H9 (cell line): ENCODE data around the gene EPB41L1. TPM values are rescaled to one million over a fixed set of nuclear protein-coding genes. Genes with fewer than 3 reads are reported as not detected.
A peak's percentile ranks its signal among the peaks of the same experiment; 100 is the strongest.

Experiments used
- DNase-seq: peaks from one replicate; pipeline ENCODE4 v3.0.0-alpha.2; 2017
- H2AFZ ChIP-seq: one replicate; pipeline ENCODE4 v1.6.1; 2013; ENCODE audit warnings: mild to moderate bottlenecking, low read length, control low read depth, moderate library complexity
- H2AK5ac ChIP-seq: 2 replicates; pipeline ENCODE4 v1.6.1; 2013; ENCODE audit warnings: low read length, control low read depth, mixed read lengths; ENCODE audit not compliant: insufficient read length
- H2BK120ac ChIP-seq: one replicate; pipeline ENCODE4 v1.6.1; 2013; ENCODE audit warnings: low read depth, mild to moderate bottlenecking, low read length, control low read depth, inconsistent platforms; ENCODE audit not compliant: poor library complexity, severe bottlenecking
- H2BK12ac ChIP-seq: 2 replicates; pipeline ENCODE4 v1.6.1; 2013; ENCODE audit warnings: low read length, control low read depth, mixed read lengths, low read depth; ENCODE audit not compliant: insufficient read length
- H2BK15ac ChIP-seq: 2 replicates; pipeline ENCODE4 v1.6.1; 2013; ENCODE audit warnings: low read depth, low read length, control low read depth
- H2BK20ac ChIP-seq: one replicate; pipeline ENCODE4 v1.6.1; 2013; ENCODE audit warnings: low read depth, mild to moderate bottlenecking, low read length, control low read depth, inconsistent platforms; ENCODE audit not compliant: poor library complexity, severe bottlenecking
- H2BK5ac ChIP-seq: 2 replicates; pipeline ENCODE4 v1.6.1; 2013; ENCODE audit warnings: low read length, control low read depth, mixed read lengths; ENCODE audit not compliant: insufficient read length
- H3K14ac ChIP-seq: 2 replicates; pipeline ENCODE4 v1.6.1; 2013; ENCODE audit warnings: low read length, control low read depth; ENCODE audit not compliant: insufficient read depth
- H3K18ac ChIP-seq: 2 replicates; pipeline ENCODE4 v1.6.1; 2013; ENCODE audit warnings: low read depth, mild to moderate bottlenecking, mixed read lengths, low read length, control low read depth; ENCODE audit not compliant: insufficient read length
- H3K23ac ChIP-seq: 2 replicates; pipeline ENCODE4 v1.6.1; 2013; ENCODE audit warnings: low read length, control low read depth, mixed read lengths, low read depth; ENCODE audit not compliant: insufficient read length
- H3K23me2 ChIP-seq: 2 replicates; pipeline ENCODE4 v1.6.1; 2013; ENCODE audit warnings: low read depth, mild to moderate bottlenecking, mixed read lengths, low read length, control low read depth; ENCODE audit not compliant: insufficient read length, poor library complexity, severe bottlenecking
- H3K27ac ChIP-seq: 2 replicates; pipeline ENCODE4 v1.5.1; 2013; ENCODE audit warnings: low read length, control low read depth, mixed read lengths, low read depth; ENCODE audit not compliant: insufficient read length
- H3K27me3 ChIP-seq: 2 replicates; pipeline ENCODE4 v1.6.1; 2013; ENCODE audit warnings: low read length, control low read depth, inconsistent platforms; ENCODE audit not compliant: insufficient read depth
- H3K4ac ChIP-seq: 2 replicates; pipeline ENCODE4 v1.6.1; 2013; ENCODE audit warnings: low read depth, mild to moderate bottlenecking, control low read depth, inconsistent platforms, low read length, moderate library complexity
- H3K4me1 ChIP-seq: 2 replicates; pipeline ENCODE4 v1.6.1; 2013; ENCODE audit warnings: low read length, control low read depth, inconsistent platforms; ENCODE audit not compliant: insufficient read depth
- H3K4me2 ChIP-seq: 2 replicates; pipeline ENCODE4 v1.6.1; 2013; ENCODE audit warnings: low read length, control low read depth, mixed read lengths; ENCODE audit not compliant: insufficient read length, insufficient read depth
- H3K56ac ChIP-seq: 2 replicates; pipeline ENCODE4 v1.6.1; 2013; ENCODE audit warnings: low read depth, mild to moderate bottlenecking, mixed read lengths, low read length, control low read depth; ENCODE audit not compliant: insufficient read length
- H3K79me1 ChIP-seq: 2 replicates; pipeline ENCODE4 v1.6.1; 2013; ENCODE audit warnings: low read depth, mild to moderate bottlenecking, moderate library complexity, low read length, control low read depth, inconsistent platforms; ENCODE audit not compliant: insufficient read depth, poor library complexity, severe bottlenecking
- H3K79me2 ChIP-seq: 2 replicates; pipeline ENCODE4 v1.6.1; 2013; ENCODE audit warnings: low read length, control low read depth, inconsistent platforms; ENCODE audit not compliant: insufficient read depth
- H3K9ac ChIP-seq: 2 replicates; pipeline ENCODE4 v1.6.1; 2013; ENCODE audit warnings: low read length, control low read depth, mixed read lengths; ENCODE audit not compliant: insufficient read length; ENCODE audit errors: extremely low read depth
- H3K9me3 ChIP-seq: one replicate; pipeline ENCODE4 v1.6.1; 2013; ENCODE audit warnings: low read depth, low read length, inconsistent platforms; ENCODE audit not compliant: control insufficient read depth
- H3T11ph ChIP-seq: one replicate; pipeline ENCODE4 v1.6.1; 2013; ENCODE audit warnings: mild to moderate bottlenecking, low read length, control low read depth, inconsistent platforms
- H4K20me1 ChIP-seq: one replicate; pipeline ENCODE4 v1.6.1; 2013; ENCODE audit not compliant: control insufficient read depth, insufficient read length, insufficient read depth
- H4K5ac ChIP-seq: 2 replicates; pipeline ENCODE4 v1.6.1; 2013; ENCODE audit warnings: low read depth, mild to moderate bottlenecking, mixed read lengths, low read length, control low read depth; ENCODE audit not compliant: insufficient read length
- H4K8ac ChIP-seq: replicated peaks from 2 replicates; pipeline ENCODE4 v1.6.1; 2013; ENCODE audit warnings: low read length, control low read depth, mixed read lengths, low read depth; ENCODE audit not compliant: insufficient read length
- H4K91ac ChIP-seq: 2 replicates; pipeline ENCODE4 v1.6.1; 2013; ENCODE audit warnings: low read depth, mild to moderate bottlenecking, moderate library complexity, mixed read lengths, low read length, control low read depth; ENCODE audit not compliant: insufficient read length
- H3K27ac Mint-ChIP-seq, 3 experiments: 2 replicates in 2 of 3; 3 replicates in 1 of 3; pipeline ENCODE4 v1.8.0; 2020 to 2021; ENCODE audit warnings: mixed read lengths in 3 of 3, mild to moderate bottlenecking in 1 of 3, moderate library complexity in 1 of 3
- H3K27me3 Mint-ChIP-seq: 2 replicates; pipeline ENCODE4 v1.8.0; 2021; ENCODE audit warnings: low read depth, mild to moderate bottlenecking, moderate library complexity, mixed read lengths
- H3K36me3 Mint-ChIP-seq, 3 experiments: 2 replicates in 2 of 3; 3 replicates in 1 of 3; pipeline ENCODE4 v1.8.0; 2020 to 2021; ENCODE audit warnings: low read depth in 3 of 3, mixed read lengths in 3 of 3; ENCODE audit not compliant: insufficient read depth in 1 of 3
- H3K4me1 Mint-ChIP-seq, 2 experiments: 2 replicates each; pipeline ENCODE4 v1.8.0; 2020; ENCODE audit warnings: mixed read lengths in 2 of 2
- H3K4me3 Mint-ChIP-seq, 2 experiments: 2 replicates in 1 of 2; 3 replicates in 1 of 2; pipeline ENCODE4 v1.8.0; 2020 to 2021; ENCODE audit warnings: mild to moderate bottlenecking in 2 of 2, mixed read lengths in 2 of 2, moderate library complexity in 1 of 2
- H3K9me3 Mint-ChIP-seq, 2 experiments: 2 replicates in 1 of 2; 3 replicates in 1 of 2; pipeline ENCODE4 v1.8.0; 2020; ENCODE audit warnings: mild to moderate bottlenecking in 2 of 2, mixed read lengths in 2 of 2, moderate library complexity in 1 of 2
- WGBS: extraction: QIAGEN DNeasy Blood & Tissue Kit; methylation state at CpG from one replicate; pipeline ENCODE4 v1.1.7; 2013; ENCODE audit warnings: missing lambda C conversion rate, low lambda C conversion rate, mixed read lengths; ENCODE audit not compliant: insufficient read length; ENCODE audit errors: extremely low coverage; 5-methylcytosine and 5-hydroxymethylcytosine counted together
- total RNA-seq: library from RNA; stranded (reverse); gene quantifications from 2 replicates; pipeline ENCODE4 v1.2.1, GENCODE V29; 2021
- TF ChIP-seq, protein P1 (sequence below): fragments of 200-600 bp; sonication (generic); conservative IDR thresholded peaks from 3 replicates; pipeline ENCODE4 v1.8.0; 2021; ENCODE audit warnings: antibody characterized with exemption, mild to moderate bottlenecking

The EPB41L1 gene
- total RNA-seq, 1 experiment from 2014 or later: 31.1 TPM

DNA sequence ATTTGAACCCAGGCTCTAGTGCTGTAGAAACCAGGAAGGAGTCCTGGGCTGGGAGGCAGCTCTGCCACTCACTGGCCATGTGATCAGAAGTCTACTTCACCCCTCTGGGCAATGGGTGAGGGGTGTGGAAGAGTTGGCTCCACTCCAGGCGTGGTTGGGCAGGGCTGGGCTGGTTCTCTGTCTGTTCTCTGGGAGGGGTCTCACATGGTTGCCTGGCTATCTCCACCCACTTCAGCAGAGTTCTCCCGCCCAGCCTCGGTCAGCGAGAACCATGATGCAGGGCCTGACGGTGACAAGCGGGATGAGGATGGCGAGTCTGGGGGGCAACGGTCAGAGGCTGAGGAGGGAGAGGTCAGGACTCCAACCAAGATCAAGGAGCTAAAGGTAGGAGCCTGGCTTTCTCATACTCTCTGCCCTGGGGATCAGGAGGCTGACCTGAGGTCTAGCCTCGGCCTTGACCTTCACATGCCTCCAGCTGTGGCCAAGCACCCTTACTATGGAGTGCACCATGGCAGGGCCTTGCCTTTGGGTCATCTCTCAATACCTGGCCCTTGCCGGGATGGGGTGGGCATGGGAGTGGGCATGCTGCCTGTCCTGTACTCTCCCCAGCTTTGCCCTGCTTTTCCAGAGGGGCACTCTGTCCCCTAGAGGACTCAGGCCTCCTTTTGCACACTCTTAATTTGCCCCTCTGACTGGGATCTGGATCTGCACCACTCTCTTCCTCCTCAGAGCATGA lies 39.6 kb downstream of the EPB41L1 start:
- no peaks in the 10 kb centered on the region for H4K20me1 ChIP-seq
- no peak overlapping the region for H2AK5ac ChIP-seq
- no peaks in the 10 kb centered on the region for H3K79me1 ChIP-seq
- no CpG with 5 or more reads among the region's 10 CpGs for WGBS
- no peak overlapping the region for H2AFZ ChIP-seq
- no peak overlapping the region for H3K56ac ChIP-seq
- no peaks in the 10 kb centered on the region for H3K9me3 ChIP-seq
- H3K36me3 Mint-ChIP-seq: peaks cover under 1 to 6% (median 2%) of the 10 kb centered on the region in 3 experiments; a peak in 4 of 7 replicates
- H2BK20ac ChIP-seq: no peak overlapping the region
- DNase-seq: no peak
- no peaks in the 10 kb centered on the region for H3K23me2 ChIP-seq
- H3K4ac ChIP-seq: no peak overlapping the region
- H3K27ac ChIP-seq: no peak overlapping the region
- no peak overlapping the region for H2BK12ac ChIP-seq
- H3K4me1 ChIP-seq: no peaks in the 10 kb centered on the region
- H4K8ac ChIP-seq: no peak overlapping the region
- TF ChIP-seq, protein P1, sequence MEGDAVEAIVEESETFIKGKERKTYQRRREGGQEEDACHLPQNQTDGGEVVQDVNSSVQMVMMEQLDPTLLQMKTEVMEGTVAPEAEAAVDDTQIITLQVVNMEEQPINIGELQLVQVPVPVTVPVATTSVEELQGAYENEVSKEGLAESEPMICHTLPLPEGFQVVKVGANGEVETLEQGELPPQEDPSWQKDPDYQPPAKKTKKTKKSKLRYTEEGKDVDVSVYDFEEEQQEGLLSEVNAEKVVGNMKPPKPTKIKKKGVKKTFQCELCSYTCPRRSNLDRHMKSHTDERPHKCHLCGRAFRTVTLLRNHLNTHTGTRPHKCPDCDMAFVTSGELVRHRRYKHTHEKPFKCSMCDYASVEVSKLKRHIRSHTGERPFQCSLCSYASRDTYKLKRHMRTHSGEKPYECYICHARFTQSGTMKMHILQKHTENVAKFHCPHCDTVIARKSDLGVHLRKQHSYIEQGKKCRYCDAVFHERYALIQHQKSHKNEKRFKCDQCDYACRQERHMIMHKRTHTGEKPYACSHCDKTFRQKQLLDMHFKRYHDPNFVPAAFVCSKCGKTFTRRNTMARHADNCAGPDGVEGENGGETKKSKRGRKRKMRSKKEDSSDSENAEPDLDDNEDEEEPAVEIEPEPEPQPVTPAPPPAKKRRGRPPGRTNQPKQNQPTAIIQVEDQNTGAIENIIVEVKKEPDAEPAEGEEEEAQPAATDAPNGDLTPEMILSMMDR: no peak
- no peaks in the 10 kb centered on the region for H3K79me2 ChIP-seq
- no peak overlapping the region for H4K91ac ChIP-seq
- no peak overlapping the region for H3K14ac ChIP-seq
- no peaks in the 10 kb centered on the region for H3K27me3 ChIP-seq
- H3K27ac Mint-ChIP-seq: peak overlapping the region in 1 of 3 experiments; percentile 79; a peak in 1 of 7 replicates
- no peak overlapping the region for H3K9ac ChIP-seq
- H2BK5ac ChIP-seq: no peak overlapping the region
- no peaks in the 10 kb centered on the region for H3K27me3 Mint-ChIP-seq
- no peak overlapping the region for H2BK120ac ChIP-seq
- H3K23ac ChIP-seq: no peak overlapping the region
- H4K5ac ChIP-seq: no peak overlapping the region
- H3K4me1 Mint-ChIP-seq: 0 out of 4 replicates have a peak, but pooled peaks cover 0 to 5% of the 10 kb centered on the region in 2 experiments
- H3K18ac ChIP-seq: no peak overlapping the region
- no peak overlapping the region for H2BK15ac ChIP-seq
- H3K9me3 Mint-ChIP-seq: no peaks in the 10 kb centered on the region; a peak in 1 of 5 replicates
- no peak overlapping the region for H3K4me3 Mint-ChIP-seq
- H3T11ph ChIP-seq: no peak overlapping the region
- no peak overlapping the region for H3K4me2 ChIP-seq
